GM20000 (cell line): Measurements from ENCODE around the gene SLC38A2.

Experiments
- DNase-seq: peaks from one replicate; pipeline ENCODE4 v3.0.0; 2012; ENCODE audit warnings: low spot score
- CTCF ChIP-seq: IDR thresholded peaks from 2 replicates; pipeline ENCODE4 v1.5.1; 2012; ENCODE audit warnings: mild to moderate bottlenecking, control low read depth; ENCODE audit errors: extremely low read depth, missing control alignments

Gene SLC38A2

GRCh38 chr12:46372544-46373300 is at the start of gene SLC38A2:
SLC38A2 (minus strand) TSS chr12:46372773; CDS start chr12:46371293, 1,480 bp downstream.
- peak; percentile 99 for DNase-seq
- no peak for TF ChIP-seq CTCF

GRCh38 chr12:46419675-46420074 is 47.1 kb upstream of the SLC38A2 start:
- no peak for DNase-seq
- no peak for TF ChIP-seq CTCF

- TF ChIP-seq CTCF, result no peak
Measured at GRCh38 chr12:46415552-46415951, 43.0 kb upstream of the SLC38A2 start.

GRCh38 chr12:46414591-46415268 is 42.2 kb upstream of the SLC38A2 start:
- DNase-seq, result no peak
- TF ChIP-seq CTCF, result no peak

More at GRCh38 chr12:46415552-46415951, 43.0 kb upstream of the SLC38A2 start:
- DNase-seq, result no peak

GRCh38 chr12:46413368-46413767 is 40.8 kb upstream of the SLC38A2 start:
- DNase-seq, result no peak
- no peak for TF ChIP-seq CTCF

- no peak for DNase-seq
- TF ChIP-seq CTCF, result no peak
Measured at GRCh38 chr12:46412857-46413256, 40.3 kb upstream of the SLC38A2 start.

- no peak for DNase-seq
- TF ChIP-seq CTCF, result no peak
Measured at GRCh38 chr12:46410495-46410894, 37.9 kb upstream of the SLC38A2 start.
